Endodermal cell (in vitro differentiated cells): ENCODE data around the gene NODAL. TPM values are rescaled to one million over a fixed set of nuclear protein-coding genes. Genes with fewer than 3 reads are reported as not detected.

Source experiments
- DNase-seq: peaks from one replicate; pipeline ENCODE4 v3.0.0-alpha.2; 2017
- H3K27ac ChIP-seq: 2 replicates; pipeline ENCODE4 v1.5.1; 2013; ENCODE audit warnings: mild to moderate bottlenecking, low read depth, low read length, moderate library complexity
- H3K27me3 ChIP-seq: 2 replicates; pipeline ENCODE4 v1.6.1; 2013; ENCODE audit warnings: mild to moderate bottlenecking, low read length, moderate library complexity; ENCODE audit not compliant: insufficient read depth, control insufficient read depth, poor library complexity, severe bottlenecking
- H3K36me3 ChIP-seq: 2 replicates; pipeline ENCODE4 v1.7.0; 2013; ENCODE audit warnings: mild to moderate bottlenecking, low read length, moderate library complexity; ENCODE audit not compliant: control insufficient read depth, insufficient read depth
- H3K4me1 ChIP-seq: one replicate; pipeline ENCODE4 v1.7.0; 2013; ENCODE audit warnings: low read length; ENCODE audit not compliant: control insufficient read depth, insufficient read depth
- H3K4me3 ChIP-seq: 2 replicates; pipeline ENCODE4 v1.5.1; 2013; ENCODE audit warnings: mild to moderate bottlenecking, low read length, moderate library complexity
- H3K9ac ChIP-seq: 2 replicates; pipeline ENCODE4 v1.6.1; 2013; ENCODE audit warnings: mild to moderate bottlenecking, low read length, moderate library complexity; ENCODE audit not compliant: poor library complexity, severe bottlenecking; ENCODE audit errors: extremely low read depth
- H3K9me3 ChIP-seq: 2 replicates; pipeline ENCODE4 v1.6.1; 2013; ENCODE audit warnings: mild to moderate bottlenecking, low read length, moderate library complexity; ENCODE audit not compliant: control insufficient read depth
- H3K27ac Mint-ChIP-seq: 2 replicates; pipeline ENCODE4 v1.8.0; 2020; ENCODE audit warnings: mixed read lengths
- H3K27me3 Mint-ChIP-seq: 2 replicates; pipeline ENCODE4 v1.8.0; 2021; ENCODE audit warnings: mild to moderate bottlenecking, mixed read lengths; ENCODE audit not compliant: insufficient read depth
- H3K36me3 Mint-ChIP-seq: 2 replicates; pipeline ENCODE4 v1.8.0; 2020; ENCODE audit warnings: low read depth, mixed read lengths
- H3K4me1 Mint-ChIP-seq: 2 replicates; pipeline ENCODE4 v1.8.0; 2020; ENCODE audit warnings: mixed read lengths
- H3K4me3 Mint-ChIP-seq: 2 replicates; pipeline ENCODE4 v1.8.0; 2020; ENCODE audit warnings: mild to moderate bottlenecking, moderate library complexity, mixed read lengths
- H3K9me3 Mint-ChIP-seq: 2 replicates; pipeline ENCODE4 v1.8.0; 2020; ENCODE audit warnings: mild to moderate bottlenecking, mixed read lengths
- WGBS, 2 experiments: methylation state at CpG; one replicate each; pipeline versions ENCODE4 v1.1.5 to v1.1.7; 2013; ENCODE audit warnings: missing lambda C conversion rate in 2 of 2, mixed read lengths in 1 of 2; ENCODE audit not compliant: insufficient coverage in 1 of 2, insufficient read length in 1 of 2; 5-methylcytosine and 5-hydroxymethylcytosine counted together
- total RNA-seq, 2 donors: library from RNA; stranded (reverse); fragmentation: NEBNext Ultra II Directional in 1 of 2; extraction: Animal tissue kit (Norgen Biotek cat#: 25700) in 1 of 2; gene quantifications; 2 replicates in 1 of 2; 3 replicates in 1 of 2; pipeline ENCODE4 v1.2.1, GENCODE V29; 2021
- TF ChIP-seq, protein P1 (sequence below): fragments of 200-600 bp; sonication (generic); conservative IDR thresholded peaks from 2 replicates; pipeline ENCODE4 v1.5.0; 2021; ENCODE audit warnings: antibody characterized with exemption, mild to moderate bottlenecking

Gene NODAL
- total RNA-seq, 2 donors from 2014 or later, result 18.2 to 71.0 TPM

DNA sequence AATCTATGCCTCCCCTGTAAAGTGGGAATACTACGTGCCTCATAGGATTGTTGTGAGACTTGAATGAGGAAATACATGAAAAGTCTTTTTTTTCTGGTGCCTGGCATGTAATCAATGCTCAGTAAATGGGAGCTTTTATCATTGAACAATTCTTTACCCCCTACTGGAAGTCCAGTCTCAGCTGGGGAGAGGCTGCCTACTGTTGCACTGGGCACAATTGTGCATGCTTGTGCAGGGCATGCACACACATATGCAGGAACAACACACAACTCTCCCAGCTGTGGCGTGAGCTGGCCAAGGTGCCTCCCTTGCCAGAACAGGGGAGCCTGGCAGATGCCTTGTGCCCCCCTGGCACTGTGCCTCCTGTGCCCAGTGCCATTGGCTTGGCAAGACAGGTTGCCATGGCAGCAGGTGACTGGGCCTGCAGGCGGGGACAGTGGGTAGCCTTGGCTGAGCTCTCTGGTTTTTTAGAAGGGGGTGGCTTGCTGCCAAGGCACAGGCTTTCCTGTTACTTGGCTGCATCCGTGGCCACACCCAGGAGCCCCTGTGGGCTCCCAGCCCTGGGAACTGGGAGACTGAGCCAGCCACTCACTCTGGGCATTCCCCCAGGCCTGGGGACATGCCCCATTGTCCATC lies 21.0 kb upstream of the NODAL start:
- Histone ChIP-seq H3K9ac (no peak overlapping the region), H3K27me3 (peaks cover 7% of the 10 kb centered on the region), H3K27ac (no peak overlapping the region), H3K4me1 (no peaks in the 10 kb centered on the region), H3K36me3 (no peaks in the 10 kb centered on the region), H3K9me3 (no peaks in the 10 kb centered on the region), H3K4me3 (no peak overlapping the region)
- peak; percentile 45 for DNase-seq
- H3K27me3 Mint-ChIP-seq, result peaks cover 10% of the 10 kb centered on the region
- no peaks in the 10 kb centered on the region for H3K9me3 Mint-ChIP-seq
- WGBS, 2 experiments, result 90 to 94% methylated on average over 3 to 4 of the region's 4 CpGs
- no peaks in the 10 kb centered on the region for H3K36me3 Mint-ChIP-seq
- H3K4me3 Mint-ChIP-seq, result no peak overlapping the region
- TF ChIP-seq, protein P1, sequence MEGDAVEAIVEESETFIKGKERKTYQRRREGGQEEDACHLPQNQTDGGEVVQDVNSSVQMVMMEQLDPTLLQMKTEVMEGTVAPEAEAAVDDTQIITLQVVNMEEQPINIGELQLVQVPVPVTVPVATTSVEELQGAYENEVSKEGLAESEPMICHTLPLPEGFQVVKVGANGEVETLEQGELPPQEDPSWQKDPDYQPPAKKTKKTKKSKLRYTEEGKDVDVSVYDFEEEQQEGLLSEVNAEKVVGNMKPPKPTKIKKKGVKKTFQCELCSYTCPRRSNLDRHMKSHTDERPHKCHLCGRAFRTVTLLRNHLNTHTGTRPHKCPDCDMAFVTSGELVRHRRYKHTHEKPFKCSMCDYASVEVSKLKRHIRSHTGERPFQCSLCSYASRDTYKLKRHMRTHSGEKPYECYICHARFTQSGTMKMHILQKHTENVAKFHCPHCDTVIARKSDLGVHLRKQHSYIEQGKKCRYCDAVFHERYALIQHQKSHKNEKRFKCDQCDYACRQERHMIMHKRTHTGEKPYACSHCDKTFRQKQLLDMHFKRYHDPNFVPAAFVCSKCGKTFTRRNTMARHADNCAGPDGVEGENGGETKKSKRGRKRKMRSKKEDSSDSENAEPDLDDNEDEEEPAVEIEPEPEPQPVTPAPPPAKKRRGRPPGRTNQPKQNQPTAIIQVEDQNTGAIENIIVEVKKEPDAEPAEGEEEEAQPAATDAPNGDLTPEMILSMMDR, result no peak
- H3K4me1 Mint-ChIP-seq, result peaks cover 21% of the 10 kb centered on the region
- no peak overlapping the region for H3K27ac Mint-ChIP-seq

GRCh38 chr10:70461397-70462348 lies 20.2 kb upstream of the NODAL start:
- Mint-ChIP-seq H3K27me3 (peaks cover 15% of the 10 kb centered on the region), H3K4me3 (no peak overlapping the region), H3K9me3 (no peaks in the 10 kb centered on the region), H3K36me3 (no peaks in the 10 kb centered on the region), H3K4me1 (peaks cover 23% of the 10 kb centered on the region), H3K27ac (no peak overlapping the region)
- Histone ChIP-seq H3K36me3 (no peaks in the 10 kb centered on the region), H3K9me3 (no peaks in the 10 kb centered on the region), H3K9ac (no peak overlapping the region), H3K4me1 (no peaks in the 10 kb centered on the region), H3K27me3 (peaks cover 10% of the 10 kb centered on the region), H3K4me3 (no peak overlapping the region), H3K27ac (no peak overlapping the region)
- TF ChIP-seq, protein P1, result peak; percentile 92
- 71 to 72% methylated on average over 10 to 13 of the region's 13 CpGs for WGBS, 2 experiments
- peak; percentile 87 for DNase-seq

DNA sequence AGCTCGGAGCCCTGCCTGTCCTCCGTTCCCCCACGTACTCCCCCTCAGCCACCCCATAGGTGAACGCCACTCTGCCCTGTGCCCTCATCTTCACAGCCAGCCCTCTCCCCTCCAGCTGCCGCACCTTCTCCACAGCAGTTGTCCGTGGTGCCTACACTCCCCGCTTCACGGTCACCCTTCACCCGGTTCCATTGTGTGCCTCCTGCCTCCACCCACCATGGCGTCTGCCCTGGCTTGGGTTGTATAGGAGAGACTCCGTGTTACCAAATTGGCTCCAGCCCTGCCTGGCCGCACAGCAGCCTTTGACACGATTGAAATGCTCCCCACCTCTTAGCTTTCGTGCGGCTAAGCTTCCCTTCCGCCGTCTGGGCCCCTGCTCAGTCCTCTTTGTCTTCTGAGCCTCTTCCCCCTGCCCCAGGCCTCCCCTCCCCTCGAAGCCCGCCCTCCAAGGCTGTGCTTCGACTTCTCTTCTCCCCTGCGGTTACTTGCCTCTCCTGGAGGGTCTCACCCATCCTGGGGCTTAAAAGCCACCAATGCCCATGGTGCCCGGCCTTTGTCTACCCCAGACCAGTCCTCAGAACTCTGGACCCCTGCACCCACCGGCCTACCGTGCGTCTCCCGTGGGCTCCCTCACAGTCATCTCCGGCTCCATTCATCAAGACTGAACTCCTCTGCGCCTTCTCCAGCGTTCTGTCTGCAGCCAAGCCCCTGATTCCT lies 18.5 kb upstream of the NODAL start:
- H3K4me3 ChIP-seq, result no peak overlapping the region
- DNase-seq, result peak; percentile 76
- H3K4me3 Mint-ChIP-seq, result peak overlapping the region; percentile 6

More for the DNA sequence above, 18.5 kb upstream of the NODAL start:
- H3K27me3 Mint-ChIP-seq, result peaks cover 21% of the 10 kb centered on the region
- no peaks in the 10 kb centered on the region for H3K9me3 Mint-ChIP-seq
- Histone ChIP-seq H3K4me1 (no peaks in the 10 kb centered on the region), H3K27ac (no peak overlapping the region), H3K36me3 (no peaks in the 10 kb centered on the region), H3K27me3 (peaks cover 10% of the 10 kb centered on the region), H3K9me3 (no peaks in the 10 kb centered on the region), H3K9ac (no peak overlapping the region)
- no peaks in the 10 kb centered on the region for H3K36me3 Mint-ChIP-seq
- 68 to 77% methylated on average over 17 to 29 of the region's 29 CpGs for WGBS, 2 experiments
- peaks cover 41% of the 10 kb centered on the region for H3K4me1 Mint-ChIP-seq
- TF ChIP-seq, protein P1, result no peak
- peak overlapping the region; percentile 36 for H3K27ac Mint-ChIP-seq
